Effector memory CD4-positive, alpha-beta T cell (primary cell): ENCODE measurements around the gene HGFAC.
"Not testable (repeated sequence)": the region's sequence is repeated elsewhere in the genome, so short reads cannot be mapped to it uniquely, and the experiment has no call there.

ENCODE experiments used
- DNase-seq, 3 donors: peaks; one replicate each; pipeline ENCODE4 v3.0.0-alpha.2; 2020
- H3K27ac ChIP-seq: 2 replicates; pipeline ENCODE4 v1.7.0; 2013; ENCODE audit warnings: mild to moderate bottlenecking, low read length, moderate library complexity; ENCODE audit not compliant: insufficient read depth, poor library complexity, severe bottlenecking
- H3K27me3 ChIP-seq: replicated peaks from 2 replicates; pipeline ENCODE4 v1.7.0; 2013; ENCODE audit warnings: mild to moderate bottlenecking, low read length; ENCODE audit not compliant: insufficient read depth, control insufficient read depth, poor library complexity, severe bottlenecking
- H3K36me3 ChIP-seq: 2 replicates; pipeline ENCODE4 v1.7.0; 2013; ENCODE audit warnings: mild to moderate bottlenecking, low read length, moderate library complexity; ENCODE audit not compliant: control insufficient read depth, insufficient read depth
- H3K4me1 ChIP-seq: 2 replicates; pipeline ENCODE4 v1.7.0; 2013; ENCODE audit warnings: low read length, mild to moderate bottlenecking; ENCODE audit not compliant: control insufficient read depth, insufficient read depth, poor library complexity, severe bottlenecking
- H3K4me3 ChIP-seq: 2 replicates; pipeline ENCODE4 v1.7.0; 2013; ENCODE audit warnings: low read length, low read depth, mild to moderate bottlenecking; ENCODE audit not compliant: insufficient read depth, poor library complexity, severe bottlenecking
- H3K9me3 ChIP-seq: 2 replicates; pipeline ENCODE4 v1.7.0; 2013; ENCODE audit warnings: mild to moderate bottlenecking, low read length, moderate library complexity; ENCODE audit not compliant: control insufficient read depth

HGFAC gene

GRCh38 chr4:3411190-3411589 lies 30.6 kb upstream of the HGFAC start:
- H3K4me3 ChIP-seq, H3K27me3 ChIP-seq, H3K27ac ChIP-seq, DNase-seq, H3K36me3 ChIP-seq, H3K9me3 ChIP-seq, H3K4me1 ChIP-seq: not testable (repeated sequence)

GRCh38 chr4:3411676-3412075 lies 30.1 kb upstream of the HGFAC start:
- Histone ChIP-seq H3K4me1 (no peaks in the 10 kb centered on the region), H3K27ac (no peak overlapping the region), H3K4me3 (no peak overlapping the region), H3K9me3 (no peaks in the 10 kb centered on the region), H3K36me3 (no peaks in the 10 kb centered on the region), H3K27me3 (no peaks in the 10 kb centered on the region)
- DNase-seq, result no peak

GRCh38 chr4:3412257-3413020 lies 29.3 kb upstream of the HGFAC start:
- no peak for DNase-seq
- Histone ChIP-seq H3K36me3 (no peaks in the 10 kb centered on the region), H3K9me3 (no peaks in the 10 kb centered on the region), H3K27ac (no peak overlapping the region), H3K4me3 (no peak overlapping the region), H3K4me1 (no peaks in the 10 kb centered on the region), H3K27me3 (no peaks in the 10 kb centered on the region)

GRCh38 chr4:3413217-3413671 lies 28.5 kb upstream of the HGFAC start:
- no peak overlapping the region for H3K4me3 ChIP-seq
- H3K9me3 ChIP-seq, result no peaks in the 10 kb centered on the region
- H3K27me3 ChIP-seq, result no peaks in the 10 kb centered on the region
- H3K27ac ChIP-seq, result no peak overlapping the region
- H3K4me1 ChIP-seq, result no peaks in the 10 kb centered on the region
- H3K36me3 ChIP-seq, result no peaks in the 10 kb centered on the region
- DNase-seq, result no peak

- no peaks in the 10 kb centered on the region for H3K27me3 ChIP-seq
- no peaks in the 10 kb centered on the region for H3K9me3 ChIP-seq
- H3K27ac ChIP-seq, result no peak overlapping the region
- H3K36me3 ChIP-seq, result no peaks in the 10 kb centered on the region
- no peaks in the 10 kb centered on the region for H3K4me1 ChIP-seq
- no peak overlapping the region for H3K4me3 ChIP-seq
- no peak for DNase-seq
Observed at GRCh38 chr4:3413675-3414420, 27.9 kb upstream of the HGFAC start.

- no peaks in the 10 kb centered on the region for H3K4me1 ChIP-seq
- H3K9me3 ChIP-seq, result no peaks in the 10 kb centered on the region
- H3K4me3 ChIP-seq, result no peak overlapping the region
- no peak overlapping the region for H3K27ac ChIP-seq
- H3K36me3 ChIP-seq, result no peaks in the 10 kb centered on the region
- H3K27me3 ChIP-seq, result no peaks in the 10 kb centered on the region
- DNase-seq, result no peak
Observed at GRCh38 chr4:3414421-3415279, 27.1 kb upstream of the HGFAC start.

GRCh38 chr4:3415471-3416141 lies 26.2 kb upstream of the HGFAC start:
- H3K9me3 ChIP-seq, result no peaks in the 10 kb centered on the region
- DNase-seq, result no peak
- H3K27ac ChIP-seq, result no peak overlapping the region
- no peaks in the 10 kb centered on the region for H3K27me3 ChIP-seq
- H3K4me3 ChIP-seq, result no peak overlapping the region
- no peaks in the 10 kb centered on the region for H3K4me1 ChIP-seq
- no peaks in the 10 kb centered on the region for H3K36me3 ChIP-seq

- no peaks in the 10 kb centered on the region for H3K36me3 ChIP-seq
- no peak overlapping the region for H3K27ac ChIP-seq
- no peaks in the 10 kb centered on the region for H3K9me3 ChIP-seq
Observed at GRCh38 chr4:3416270-3416669, 25.5 kb upstream of the HGFAC start.

GRCh38 chr4:3416821-3417221 lies 24.9 kb upstream of the HGFAC start:
- H3K9me3 ChIP-seq, result no peaks in the 10 kb centered on the region
- H3K27me3 ChIP-seq, result no peaks in the 10 kb centered on the region
- no peaks in the 10 kb centered on the region for H3K4me1 ChIP-seq
- H3K36me3 ChIP-seq, result no peaks in the 10 kb centered on the region
- H3K27ac ChIP-seq, result no peak overlapping the region
- no peak overlapping the region for H3K4me3 ChIP-seq
- no peak for DNase-seq

More at GRCh38 chr4:3416270-3416669, 25.5 kb upstream of the HGFAC start:
- Histone ChIP-seq H3K27me3 (no peaks in the 10 kb centered on the region), H3K4me1 (no peaks in the 10 kb centered on the region), H3K4me3 (no peak overlapping the region)
- DNase-seq, result no peak
